Stimulated activated effector memory CD8-positive, alpha-beta T cell treated with anti-CD3 and anti-CD28 coated beads, Interleukin-12 subunit alpha, Interleukin-12 subunit beta, amount 100 ng/mL, for 72 hours (primary cell): Measurements from ENCODE around the gene KCNJ15.
A peak's percentile ranks its signal among the peaks of the same experiment; 100 is the strongest.

Experiments used
- ATAC-seq: fragments of 150-1000 bp; cut with Tn5 transposase; 2 replicates; pipeline ENCODE4 v1.10.0; 2021
- DNase-seq, 2 donors: peaks; one replicate each; pipeline ENCODE4 v3.0.0; 2021 to 2022; ENCODE audit warnings: low spot score in 2 of 2
- H3K27ac Mint-ChIP-seq: one replicate; pipeline ENCODE4 v1.8.0; 2022; ENCODE audit warnings: mild to moderate bottlenecking, mixed read lengths
- H3K36me3 Mint-ChIP-seq: one replicate; pipeline ENCODE4 v1.8.0; 2022; ENCODE audit warnings: mild to moderate bottlenecking, mixed read lengths
- H3K4me1 Mint-ChIP-seq: one replicate; pipeline ENCODE4 v1.8.0; 2022; ENCODE audit warnings: mixed read lengths
- H3K4me3 Mint-ChIP-seq: one replicate; pipeline ENCODE4 v1.8.0; 2022; ENCODE audit warnings: mild to moderate bottlenecking, mixed read lengths
- H3K9me3 Mint-ChIP-seq: one replicate; pipeline ENCODE4 v1.8.0; 2022; ENCODE audit warnings: mixed read lengths

Gene KCNJ15

DNA sequence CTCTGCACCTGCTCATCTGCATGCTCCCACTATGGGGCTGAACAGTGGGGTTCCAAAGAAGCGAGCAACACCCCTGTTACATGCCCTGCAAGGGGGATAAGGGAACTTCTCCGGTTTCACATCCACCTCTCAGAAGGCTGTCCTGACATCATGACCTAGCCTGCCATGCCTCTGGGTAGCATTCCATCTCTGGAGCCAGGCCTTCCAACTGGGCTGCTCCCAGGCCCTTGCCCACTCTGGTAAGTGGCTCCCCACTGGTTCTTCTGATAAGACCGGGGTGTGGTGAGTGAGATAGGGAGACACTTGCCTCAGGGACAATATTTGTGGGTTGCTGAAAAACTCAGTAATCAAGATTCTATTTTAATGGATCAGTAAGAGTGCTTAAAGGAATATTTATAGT, 57.8 kb downstream of the KCNJ15 start:
- DNase-seq (peak in 1 of 2 donors; percentile 15), ATAC-seq (no peak)
- Mint-ChIP-seq H3K27ac (no peak overlapping the region), H3K36me3 (no peaks in the 10 kb centered on the region), H3K4me1 (no peaks in the 10 kb centered on the region), H3K4me3 (no peak overlapping the region), H3K9me3 (no peaks in the 10 kb centered on the region)

DNA sequence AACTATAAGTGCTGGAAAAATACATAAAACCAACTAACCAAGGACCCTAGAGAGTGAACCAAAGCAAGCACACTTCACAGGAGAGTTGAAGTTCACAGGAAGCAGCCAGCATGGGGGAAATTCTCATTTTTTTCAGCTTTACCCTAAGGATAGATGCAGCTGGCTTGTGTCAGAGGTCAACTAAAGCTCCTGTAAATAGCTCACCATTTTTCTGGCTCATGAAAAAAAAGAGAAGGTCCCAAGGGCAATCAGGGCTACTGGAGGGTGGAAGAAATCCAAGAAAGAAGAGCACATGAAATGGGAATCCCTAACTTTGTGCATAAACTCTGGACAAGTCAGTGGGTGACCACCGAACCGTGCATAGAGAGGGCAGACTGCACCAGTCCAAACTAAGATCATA, 58.3 kb downstream of the KCNJ15 start:
- ATAC-seq (no peak), DNase-seq (no peak)
- Mint-ChIP-seq H3K9me3 (no peaks in the 10 kb centered on the region), H3K4me3 (no peak overlapping the region), H3K36me3 (no peaks in the 10 kb centered on the region), H3K27ac (no peak overlapping the region), H3K4me1 (no peaks in the 10 kb centered on the region)

DNA sequence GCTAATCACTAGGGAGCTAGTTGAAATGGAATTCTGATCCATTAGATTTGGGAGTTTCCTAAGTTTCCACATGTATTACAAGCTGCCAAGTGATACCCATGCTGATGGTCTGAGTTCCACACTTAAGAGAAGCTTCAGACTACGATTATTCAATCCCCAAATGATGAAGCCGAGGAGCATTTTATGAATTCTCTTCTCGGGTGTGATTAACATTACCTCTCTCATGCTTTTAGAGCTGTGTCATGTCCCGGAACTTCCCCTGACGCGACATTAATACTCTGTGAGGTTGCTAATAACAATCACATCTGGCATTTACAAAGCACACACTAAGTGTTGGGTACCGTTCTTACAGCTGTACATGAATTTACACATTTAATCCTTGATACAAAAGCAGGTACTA, 63.0 kb downstream of the KCNJ15 start:
- Mint-ChIP-seq H3K27ac (no peak overlapping the region), H3K9me3 (no peaks in the 10 kb centered on the region), H3K36me3 (no peaks in the 10 kb centered on the region), H3K4me3 (no peak overlapping the region), H3K4me1 (no peaks in the 10 kb centered on the region)
- no peak for DNase-seq
- no peak for ATAC-seq

DNA sequence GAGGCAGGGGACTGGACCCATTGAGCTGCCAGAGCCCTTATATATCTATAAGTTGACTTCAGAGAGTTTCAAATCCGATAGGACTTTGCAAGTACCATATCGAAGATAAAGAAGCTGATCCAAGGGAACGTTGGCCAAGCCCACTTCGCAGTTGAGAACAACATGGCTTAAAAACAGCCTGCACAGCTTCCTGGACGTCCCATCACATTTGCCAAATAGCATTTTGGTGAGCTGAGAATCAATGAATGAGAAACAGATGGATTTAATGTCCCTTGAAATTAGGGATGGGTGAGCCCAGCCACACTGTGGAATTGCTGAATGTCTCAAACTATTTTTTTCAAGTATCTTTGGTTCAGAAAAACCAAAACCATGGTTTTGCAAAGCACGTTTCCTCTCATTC, 64.8 kb downstream of the KCNJ15 start:
- no peaks in the 10 kb centered on the region for H3K4me1 Mint-ChIP-seq
- H3K9me3 Mint-ChIP-seq = no peaks in the 10 kb centered on the region
- no peak overlapping the region for H3K27ac Mint-ChIP-seq
- ATAC-seq (no peak), DNase-seq (no peak)
- H3K36me3 Mint-ChIP-seq = no peaks in the 10 kb centered on the region
- no peak overlapping the region for H3K4me3 Mint-ChIP-seq

DNA sequence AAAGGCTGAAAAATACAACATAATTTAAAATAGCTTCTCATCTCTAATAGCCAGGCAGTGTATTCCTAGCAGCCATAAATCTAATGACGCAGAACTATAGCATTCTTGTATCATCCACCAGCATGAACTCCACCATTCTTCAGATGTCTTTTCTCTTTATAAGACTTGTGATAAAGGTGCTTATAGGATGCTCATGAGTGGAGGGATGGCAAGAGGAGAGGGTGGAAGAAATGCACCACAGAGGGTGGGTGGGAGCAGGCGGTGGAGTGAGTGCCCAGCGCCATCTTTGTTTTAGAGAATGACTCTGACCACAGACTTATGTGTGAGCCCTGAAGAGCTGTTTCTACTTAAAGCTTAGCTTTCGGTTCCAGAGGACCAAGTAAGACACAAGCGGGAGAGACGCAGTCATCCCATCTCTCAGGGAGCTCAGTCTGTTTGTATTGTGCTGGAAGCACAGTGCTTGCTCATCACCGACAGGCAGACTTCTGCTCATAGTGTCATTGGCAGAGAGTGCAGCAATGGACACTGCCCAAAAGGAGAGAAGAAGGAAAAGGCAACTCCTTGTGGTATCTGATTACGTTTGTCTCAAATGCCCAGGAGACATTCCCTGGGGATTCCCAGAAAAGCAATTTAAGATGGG, 65.6 kb downstream of the KCNJ15 start:
- H3K36me3 Mint-ChIP-seq = no peaks in the 10 kb centered on the region
- H3K27ac Mint-ChIP-seq = no peak overlapping the region
- H3K4me1 Mint-ChIP-seq = no peaks in the 10 kb centered on the region
- no peak for DNase-seq
- ATAC-seq = no peak
- no peaks in the 10 kb centered on the region for H3K9me3 Mint-ChIP-seq
- no peak overlapping the region for H3K4me3 Mint-ChIP-seq

DNA sequence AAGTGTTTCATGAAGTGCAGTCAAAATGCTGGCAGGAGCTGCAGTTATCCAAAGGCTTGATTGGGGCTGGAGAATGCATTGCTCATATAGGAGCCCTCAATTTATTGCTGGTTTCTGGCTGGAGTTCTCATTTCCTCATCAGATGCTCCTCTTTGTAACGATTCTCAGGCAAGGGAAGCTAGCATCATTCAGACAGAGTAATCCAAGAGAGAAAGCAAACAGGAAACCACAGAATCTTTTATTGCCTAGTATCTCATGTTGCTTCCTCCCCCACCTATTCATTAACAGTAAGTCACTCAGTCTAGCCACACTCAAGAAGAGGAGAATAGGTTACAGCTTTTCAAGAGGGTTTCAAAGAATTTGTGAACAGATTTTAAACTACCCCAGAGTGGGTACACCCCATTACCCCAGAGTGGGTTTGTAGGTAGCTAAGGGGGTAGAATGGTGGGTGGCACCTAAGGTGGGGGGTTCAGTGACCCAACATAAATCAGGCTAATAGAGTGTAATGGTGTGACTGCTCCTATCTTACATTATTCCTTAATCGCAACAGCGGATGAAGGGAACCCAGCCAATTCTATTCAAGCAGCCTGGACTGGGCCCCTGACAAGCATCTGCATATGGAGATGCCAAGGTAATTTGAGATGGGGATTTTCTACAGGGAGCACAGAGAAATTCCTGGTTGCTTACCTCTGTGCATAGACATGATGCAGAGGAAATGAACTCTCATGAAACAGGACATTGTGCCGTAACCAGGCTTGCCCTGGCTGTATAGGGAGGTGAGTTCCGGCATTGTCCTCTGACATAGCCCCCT, 67.1 kb downstream of the KCNJ15 start:
- no peak for DNase-seq
- no peak for ATAC-seq
- no peak overlapping the region for H3K27ac Mint-ChIP-seq

DNA sequence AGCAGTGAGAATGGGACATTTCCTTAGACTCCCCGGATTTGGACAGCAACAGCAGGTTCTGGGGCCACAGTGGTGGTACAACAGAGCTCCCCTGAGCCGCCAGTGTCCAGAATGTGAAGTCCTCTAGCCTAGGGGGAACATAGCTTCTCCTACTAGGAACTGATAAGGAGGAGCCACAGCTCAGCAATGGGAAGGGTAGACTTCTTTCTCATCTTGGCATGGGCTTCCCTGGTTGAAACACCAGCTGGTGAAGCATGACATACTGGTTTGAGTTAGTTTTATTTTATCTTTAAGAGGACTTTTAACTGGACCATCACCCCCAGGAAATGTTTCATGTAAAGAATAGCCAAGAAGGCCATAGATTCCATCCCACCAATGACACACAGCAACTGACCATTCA, 68.4 kb downstream of the KCNJ15 start:
- Mint-ChIP-seq H3K36me3 (no peaks in the 10 kb centered on the region), H3K27ac (no peak overlapping the region), H3K4me1 (no peaks in the 10 kb centered on the region), H3K4me3 (no peak overlapping the region), H3K9me3 (no peaks in the 10 kb centered on the region)
- no peak for DNase-seq
- ATAC-seq = no peak

More for the DNA sequence above, 67.1 kb downstream of the KCNJ15 start:
- no peaks in the 10 kb centered on the region for H3K36me3 Mint-ChIP-seq
- H3K4me1 Mint-ChIP-seq = no peaks in the 10 kb centered on the region
- H3K9me3 Mint-ChIP-seq = no peaks in the 10 kb centered on the region
- H3K4me3 Mint-ChIP-seq = no peak overlapping the region

DNA sequence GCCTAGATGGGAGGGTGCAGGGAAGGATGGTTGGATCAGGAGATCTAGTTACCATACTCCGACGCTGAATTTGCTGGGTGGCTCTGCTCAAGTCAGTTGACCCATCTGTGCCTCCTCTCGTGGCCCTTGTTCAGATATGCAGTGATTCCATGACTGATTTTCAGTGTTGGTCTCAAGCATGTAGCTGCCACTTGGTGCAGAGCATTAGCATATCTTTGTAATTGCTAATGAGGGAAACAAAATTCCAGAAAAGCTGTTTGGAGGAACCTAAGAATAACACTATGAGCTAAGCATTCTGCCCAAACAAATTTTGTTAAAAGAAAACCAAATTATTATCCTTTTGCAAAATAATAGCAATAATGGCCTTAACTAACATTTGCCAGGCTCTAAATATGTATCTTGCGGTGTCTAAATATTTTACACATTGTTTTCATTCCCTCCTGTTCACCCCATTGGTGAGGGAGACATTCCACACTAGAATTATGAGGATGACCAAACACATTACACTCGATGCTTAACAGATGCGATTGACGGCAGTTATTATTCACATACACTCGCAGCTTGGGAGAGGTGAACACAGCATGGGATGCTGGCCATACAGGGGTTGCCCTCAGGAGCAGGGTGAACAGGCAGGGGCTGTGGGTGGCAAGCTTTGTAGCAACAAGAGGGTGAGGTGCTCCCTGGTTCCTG, 69.1 kb downstream of the KCNJ15 start:
- Mint-ChIP-seq H3K36me3 (no peaks in the 10 kb centered on the region), H3K27ac (no peak overlapping the region), H3K4me1 (no peaks in the 10 kb centered on the region), H3K9me3 (no peaks in the 10 kb centered on the region), H3K4me3 (no peak overlapping the region)
- ATAC-seq (no peak), DNase-seq (no peak)

DNA sequence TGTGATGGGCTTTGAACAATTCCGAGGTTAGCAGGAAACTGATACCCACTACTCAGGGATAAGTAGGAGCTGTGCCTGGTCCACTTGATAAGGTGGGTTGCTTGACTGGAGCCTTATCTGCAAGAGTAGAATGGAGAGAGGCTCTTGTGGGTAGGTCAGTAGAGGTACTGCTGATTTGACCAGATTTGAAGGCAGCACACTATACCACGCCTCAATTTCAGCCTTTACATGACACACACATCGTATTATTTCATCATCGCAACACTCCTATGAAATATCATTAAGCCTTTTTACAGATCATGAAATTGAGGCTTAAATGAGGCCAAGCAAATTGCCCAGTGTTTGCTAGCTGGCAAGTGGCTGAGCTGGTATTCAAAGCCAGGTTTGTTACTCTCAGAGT, 69.6 kb downstream of the KCNJ15 start:
- no peaks in the 10 kb centered on the region for H3K9me3 Mint-ChIP-seq
- DNase-seq (no peak), ATAC-seq (no peak)
- H3K4me1 Mint-ChIP-seq = no peaks in the 10 kb centered on the region
- no peak overlapping the region for H3K4me3 Mint-ChIP-seq
- no peaks in the 10 kb centered on the region for H3K36me3 Mint-ChIP-seq
- no peak overlapping the region for H3K27ac Mint-ChIP-seq

DNA sequence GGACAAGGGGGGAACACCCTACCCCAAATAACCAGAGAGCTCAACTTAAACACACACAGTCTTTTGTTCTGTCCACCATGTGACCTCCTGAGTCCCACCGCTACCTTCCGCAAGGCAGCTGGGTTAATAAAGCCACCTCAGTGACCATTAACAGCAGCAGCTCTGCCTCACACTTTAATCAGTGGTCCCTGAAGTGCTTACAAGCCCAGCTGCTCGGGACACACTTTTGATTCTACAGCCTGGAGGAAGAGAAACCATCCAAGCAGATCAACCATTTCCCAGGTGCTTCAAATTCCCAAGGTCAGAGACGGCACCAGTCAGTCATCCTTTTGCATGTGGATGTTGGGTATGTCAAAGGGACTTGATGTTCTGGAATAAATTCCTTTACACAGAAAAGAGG, 70.1 kb downstream of the KCNJ15 start:
- H3K4me1 Mint-ChIP-seq = no peaks in the 10 kb centered on the region
- no peaks in the 10 kb centered on the region for H3K9me3 Mint-ChIP-seq
- DNase-seq (no peak), ATAC-seq (no peak)
- no peak overlapping the region for H3K27ac Mint-ChIP-seq
- H3K36me3 Mint-ChIP-seq = no peaks in the 10 kb centered on the region
- no peak overlapping the region for H3K4me3 Mint-ChIP-seq

DNA sequence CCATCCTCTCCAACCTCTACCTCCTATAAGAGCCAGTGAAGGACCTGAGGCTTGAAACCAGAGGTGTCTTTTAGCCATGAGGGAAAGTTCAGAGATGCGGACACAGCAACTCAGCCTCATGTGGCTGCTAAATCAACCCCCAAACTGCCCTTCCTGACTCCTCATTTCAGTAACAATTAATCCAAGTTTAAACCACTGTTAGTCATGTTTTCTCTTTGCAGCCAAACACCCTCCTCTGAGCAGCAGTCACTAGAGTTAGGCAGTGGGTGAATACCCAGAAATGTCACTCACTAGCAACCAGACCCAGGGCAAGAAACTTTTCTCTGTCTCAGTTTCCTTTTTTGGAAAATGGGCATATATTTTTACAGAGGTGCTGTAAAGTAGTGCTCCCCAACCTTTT, 71.2 kb downstream of the KCNJ15 start:
- Mint-ChIP-seq H3K4me1 (no peaks in the 10 kb centered on the region), H3K4me3 (no peak overlapping the region), H3K9me3 (no peaks in the 10 kb centered on the region), H3K36me3 (no peaks in the 10 kb centered on the region), H3K27ac (no peak overlapping the region)
- peak; percentile 40 for ATAC-seq
- DNase-seq = no peak

DNA sequence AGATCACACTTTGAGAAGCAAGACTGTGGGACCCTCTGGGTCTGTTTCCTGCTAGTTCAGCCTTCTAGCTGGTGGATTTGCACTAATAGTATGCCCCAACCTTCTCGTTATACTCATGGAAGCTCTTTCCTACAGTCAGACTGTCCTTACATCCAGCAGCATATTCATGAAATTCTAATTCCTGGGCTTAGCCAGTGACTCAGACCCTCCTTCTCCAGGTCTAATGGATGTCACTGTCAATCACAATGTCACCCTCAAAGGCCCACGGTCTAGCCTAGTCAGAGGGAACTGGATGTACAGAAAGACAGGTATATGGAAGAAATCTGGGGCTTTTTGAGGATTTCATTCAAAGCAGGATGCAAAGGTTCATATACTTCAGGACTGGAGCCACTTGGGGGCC, 72.4 kb downstream of the KCNJ15 start:
- DNase-seq (no peak), ATAC-seq (no peak)
- H3K9me3 Mint-ChIP-seq = no peaks in the 10 kb centered on the region
- no peak overlapping the region for H3K27ac Mint-ChIP-seq
- no peak overlapping the region for H3K4me3 Mint-ChIP-seq
- no peaks in the 10 kb centered on the region for H3K4me1 Mint-ChIP-seq
- no peaks in the 10 kb centered on the region for H3K36me3 Mint-ChIP-seq

DNA sequence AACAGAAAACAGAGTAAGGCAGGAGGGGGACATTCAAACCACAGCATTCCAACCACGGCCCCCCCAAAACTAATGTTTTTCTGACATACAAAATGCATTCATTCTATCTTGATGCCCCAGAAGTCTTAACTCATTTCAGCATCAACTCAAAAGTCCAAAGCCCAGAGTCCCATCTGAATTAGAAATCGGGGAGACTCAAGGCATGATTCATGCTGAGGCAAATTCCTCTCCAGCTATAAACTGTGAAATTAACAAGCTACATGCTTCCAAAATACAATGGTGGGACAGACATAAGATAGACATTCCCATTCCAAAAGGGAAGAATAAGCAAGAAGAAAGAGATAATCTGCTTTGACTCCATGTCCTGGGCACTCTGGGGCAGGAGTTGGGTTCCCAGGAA, 73.9 kb downstream of the KCNJ15 start:
- Mint-ChIP-seq H3K4me1 (no peaks in the 10 kb centered on the region), H3K4me3 (no peak overlapping the region), H3K27ac (no peak overlapping the region), H3K9me3 (no peaks in the 10 kb centered on the region), H3K36me3 (no peaks in the 10 kb centered on the region)
- DNase-seq (no peak), ATAC-seq (no peak)

DNA sequence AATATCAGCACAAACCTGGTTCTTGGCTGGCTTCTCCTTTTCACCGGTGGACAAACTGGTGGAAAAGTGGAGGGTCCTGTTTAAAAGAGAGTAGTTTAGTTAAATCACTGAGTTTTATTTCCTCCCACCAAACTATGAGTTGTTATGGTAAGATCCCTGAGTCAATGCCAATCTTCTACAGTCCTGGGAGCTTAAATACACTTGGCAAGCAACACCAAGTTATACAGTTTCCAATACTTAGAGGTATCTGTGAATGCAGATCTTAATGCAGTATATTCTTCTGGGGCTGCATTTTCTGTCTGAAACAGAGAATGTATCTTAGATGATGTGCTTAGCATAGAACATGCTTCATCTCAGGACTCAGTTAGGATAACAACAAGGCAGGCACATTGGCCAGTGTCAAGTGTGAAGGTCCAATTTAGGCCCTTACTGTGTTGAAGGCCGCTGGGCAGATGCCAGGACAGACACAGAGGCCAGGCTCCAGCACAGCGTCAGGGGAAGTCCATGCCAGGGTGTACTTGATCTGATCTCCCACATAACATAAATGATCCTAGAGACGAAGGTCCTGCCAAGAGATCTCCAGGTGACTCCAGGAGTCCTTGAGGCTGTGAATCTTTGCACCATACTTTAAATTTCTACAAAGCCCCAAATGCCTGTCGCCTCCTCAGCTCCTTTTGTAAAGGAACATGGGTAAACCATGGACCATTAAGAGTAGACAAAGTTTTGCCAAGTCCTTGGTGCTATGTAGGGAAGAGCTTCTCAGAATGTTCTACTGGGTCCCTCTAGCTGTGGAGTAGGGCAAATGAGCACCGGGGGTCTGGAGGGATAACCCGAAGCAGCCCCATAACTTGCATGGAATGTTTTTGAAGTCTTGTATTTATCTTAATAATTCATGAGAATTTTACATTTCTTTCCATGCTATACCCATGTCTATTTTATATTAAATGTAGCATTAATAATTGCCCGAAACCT, 76.8 kb downstream of the KCNJ15 start:
- Mint-ChIP-seq H3K4me1 (no peaks in the 10 kb centered on the region), H3K4me3 (no peak overlapping the region), H3K9me3 (no peaks in the 10 kb centered on the region), H3K27ac (no peak overlapping the region), H3K36me3 (no peaks in the 10 kb centered on the region)
- DNase-seq (no peak), ATAC-seq (no peak)

DNA sequence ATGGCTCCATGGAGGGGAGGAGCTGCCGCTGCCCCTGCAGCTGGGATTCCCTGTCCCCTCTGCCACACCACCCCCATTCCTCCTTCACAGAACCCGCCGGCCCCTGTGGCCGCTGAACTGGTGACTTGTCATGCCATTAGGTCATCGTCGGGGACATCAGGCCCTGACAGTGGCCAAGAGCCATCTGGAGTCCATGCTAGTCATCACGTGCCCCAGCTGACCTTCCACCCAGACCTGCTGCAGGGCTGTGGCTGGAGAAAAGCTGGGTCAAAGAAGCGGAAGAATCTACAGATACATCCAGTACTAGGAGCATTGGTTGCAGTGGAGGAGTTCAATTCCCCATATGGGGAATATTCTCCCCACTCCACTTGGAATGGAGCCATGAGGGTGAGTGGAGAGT, 78.1 kb downstream of the KCNJ15 start:
- ATAC-seq (no peak), DNase-seq (no peak)
- H3K4me3 Mint-ChIP-seq = no peak overlapping the region
- H3K36me3 Mint-ChIP-seq = no peaks in the 10 kb centered on the region
- H3K4me1 Mint-ChIP-seq = no peaks in the 10 kb centered on the region
- H3K9me3 Mint-ChIP-seq = no peaks in the 10 kb centered on the region
- no peak overlapping the region for H3K27ac Mint-ChIP-seq
